NB4 (cell line): ENCODE data around the gene SOX30.

Source experiments
- MYC ChIP-seq: IDR thresholded peaks from 2 replicates; pipeline ENCODE4 v1.6.1; 2011; ENCODE audit warnings: low read depth, low read length
- POLR2A ChIP-seq: IDR thresholded peaks from 2 replicates; pipeline ENCODE4 v1.6.1; 2011; ENCODE audit warnings: mild to moderate bottlenecking; ENCODE audit not compliant: insufficient read length; ENCODE audit errors: extremely low read depth
- TF ChIP-seq, protein P1 (sequence below): IDR thresholded peaks from one replicate; pipeline ENCODE4 v1.5.1; 2012; ENCODE audit warnings: low read depth, low read length

DNA sequence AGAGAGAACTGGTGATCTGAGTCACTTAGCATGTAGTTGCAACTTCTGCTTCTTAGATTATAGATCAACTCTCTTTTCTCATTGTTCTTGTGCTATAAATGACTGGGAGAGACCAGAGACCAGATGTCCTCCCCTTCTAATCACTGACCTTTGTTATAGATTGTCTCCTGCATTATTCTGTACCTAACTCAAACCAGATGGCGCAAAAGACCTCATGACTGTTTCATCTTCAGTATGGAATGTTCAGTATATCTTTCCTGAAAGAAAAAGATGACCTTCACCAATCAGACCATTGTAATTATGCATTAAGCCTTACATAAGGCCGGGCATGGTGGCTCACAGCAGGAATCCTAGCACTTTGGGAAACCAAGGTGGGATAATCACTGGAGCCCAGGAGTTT lies 46.2 kb downstream of the SOX30 start:
- TF ChIP-seq POLR2A (no peak), MYC (no peak)
- TF ChIP-seq, protein P1, sequence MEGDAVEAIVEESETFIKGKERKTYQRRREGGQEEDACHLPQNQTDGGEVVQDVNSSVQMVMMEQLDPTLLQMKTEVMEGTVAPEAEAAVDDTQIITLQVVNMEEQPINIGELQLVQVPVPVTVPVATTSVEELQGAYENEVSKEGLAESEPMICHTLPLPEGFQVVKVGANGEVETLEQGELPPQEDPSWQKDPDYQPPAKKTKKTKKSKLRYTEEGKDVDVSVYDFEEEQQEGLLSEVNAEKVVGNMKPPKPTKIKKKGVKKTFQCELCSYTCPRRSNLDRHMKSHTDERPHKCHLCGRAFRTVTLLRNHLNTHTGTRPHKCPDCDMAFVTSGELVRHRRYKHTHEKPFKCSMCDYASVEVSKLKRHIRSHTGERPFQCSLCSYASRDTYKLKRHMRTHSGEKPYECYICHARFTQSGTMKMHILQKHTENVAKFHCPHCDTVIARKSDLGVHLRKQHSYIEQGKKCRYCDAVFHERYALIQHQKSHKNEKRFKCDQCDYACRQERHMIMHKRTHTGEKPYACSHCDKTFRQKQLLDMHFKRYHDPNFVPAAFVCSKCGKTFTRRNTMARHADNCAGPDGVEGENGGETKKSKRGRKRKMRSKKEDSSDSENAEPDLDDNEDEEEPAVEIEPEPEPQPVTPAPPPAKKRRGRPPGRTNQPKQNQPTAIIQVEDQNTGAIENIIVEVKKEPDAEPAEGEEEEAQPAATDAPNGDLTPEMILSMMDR, result no peak
